Muscle of arm (tissue), 12 donors: Measurements from ENCODE around the gene PRMT5. TPM values are rescaled to one million over a fixed set of nuclear protein-coding genes. Genes with fewer than 3 reads are reported as not detected.
"Not testable (repeated sequence)": the region's sequence is repeated elsewhere in the genome, so short reads cannot be mapped to it uniquely, and the experiment has no call there.

Experiments
- DNase-seq: peaks from one replicate; pipeline ENCODE4 v3.0.0-alpha.2; 2013
- polyA plus RNA-seq, 12 donors: library from polyadenylated mRNA; unstranded; fragments of 120-200 nt; gene quantifications; one replicate each; pipeline ENCODE4 v1.2.1, GENCODE V29; 2013; ENCODE audit not compliant: insufficient read length in 12 of 12

Gene PRMT5
- polyA plus RNA-seq, 12 donors: 54.0 to 87.0 (median 73.5) TPM; not detected in 1

DNA sequence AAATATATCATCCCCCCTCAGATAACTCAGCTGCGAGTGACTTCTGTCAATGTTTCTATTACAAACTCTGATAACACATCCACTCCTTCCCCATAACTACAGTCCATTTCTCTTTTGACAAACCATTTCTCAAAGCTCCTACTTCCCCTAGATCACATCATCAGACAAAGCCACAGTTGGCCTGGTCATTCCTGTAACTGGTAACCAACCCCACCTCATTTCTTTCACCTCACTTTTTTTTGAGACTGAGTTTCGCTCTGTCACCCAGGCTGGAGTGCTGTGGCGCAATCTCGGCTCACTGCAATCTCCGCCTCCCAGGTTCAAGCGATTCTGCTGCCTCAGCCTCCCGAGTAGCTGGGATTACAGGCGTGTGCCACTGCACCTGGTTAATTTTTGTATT, 22.6 kb upstream of the PRMT5 start:
- DNase-seq: not testable (repeated sequence)

DNA sequence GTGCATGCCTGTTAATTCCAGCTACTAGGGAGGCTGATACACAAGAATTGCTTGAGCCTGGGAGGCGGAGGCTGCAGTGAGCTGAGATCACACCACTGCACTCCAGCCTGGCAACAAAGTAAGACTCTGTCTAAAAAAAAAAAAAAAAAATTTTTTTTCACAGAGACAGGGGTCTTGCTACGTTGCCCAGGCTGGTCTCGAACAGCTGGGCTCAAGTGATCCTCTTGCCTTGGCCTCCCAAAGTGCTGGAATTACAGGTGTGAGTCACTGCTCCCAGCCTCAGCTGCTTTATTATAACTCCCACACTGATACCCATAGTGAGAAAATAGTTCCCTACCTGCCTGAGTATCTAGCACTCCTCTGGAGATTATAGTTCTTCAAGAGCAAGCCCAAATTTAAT, 16.5 kb upstream of the PRMT5 start:
- DNase-seq: no peak

DNA sequence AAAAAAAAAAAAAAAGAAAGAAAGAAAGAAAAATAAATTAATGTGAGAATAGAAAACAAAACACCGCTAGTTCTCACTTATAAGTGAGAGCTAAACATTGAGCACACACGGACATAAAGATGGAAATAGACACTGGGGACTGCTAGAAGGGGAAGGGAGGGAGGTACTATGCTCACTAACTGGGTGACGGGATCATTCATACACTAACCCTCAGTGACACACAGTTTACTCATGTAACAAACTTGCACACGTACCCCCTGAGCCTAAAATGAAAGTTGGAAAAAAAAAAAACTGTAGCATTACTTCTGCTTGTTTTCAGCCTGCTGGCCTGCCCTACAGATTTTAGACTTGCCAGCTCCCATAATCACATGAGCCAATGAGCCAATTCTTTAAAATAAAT, 10.5 kb upstream of the PRMT5 start:
- DNase-seq: no peak

DNA sequence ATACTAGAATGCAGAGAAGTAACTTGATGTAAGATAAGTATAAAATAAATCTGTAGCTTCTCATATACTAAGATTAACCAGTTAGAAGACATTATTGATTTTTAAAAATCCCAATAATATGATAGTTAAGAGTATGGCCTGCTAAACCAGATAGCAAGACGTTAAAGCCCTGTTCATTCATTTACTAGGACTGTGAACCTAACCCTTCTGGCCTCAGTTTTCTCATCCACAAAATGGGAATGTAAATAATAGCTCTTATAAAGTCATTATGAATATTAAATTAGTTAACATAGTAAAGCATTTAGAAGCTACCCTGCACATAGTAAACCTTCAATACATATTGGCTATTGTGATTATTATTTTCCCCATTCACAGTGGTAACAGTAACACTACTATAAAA, 6.0 kb upstream of the PRMT5 start:
- DNase-seq: no peak

DNA sequence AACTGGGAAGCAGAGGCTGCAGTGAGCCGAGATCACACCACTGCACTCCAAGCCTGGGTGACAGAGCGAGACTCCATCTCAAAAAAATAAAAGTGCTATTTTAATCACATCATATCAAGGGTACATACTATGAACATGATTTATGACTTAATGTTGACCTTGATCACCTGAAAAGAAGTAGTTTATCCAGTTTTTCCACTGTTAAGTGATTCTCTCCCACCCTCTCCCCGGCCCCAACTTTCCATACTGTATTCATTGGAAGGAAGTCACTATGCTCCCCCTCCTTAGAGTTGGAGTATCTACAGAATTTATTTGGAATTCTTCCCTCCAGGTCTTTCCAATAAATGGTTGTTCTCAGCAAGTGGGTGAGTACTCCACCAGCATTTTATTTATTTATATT, 3.0 kb upstream of the PRMT5 start:
- DNase-seq: no peak

DNA sequence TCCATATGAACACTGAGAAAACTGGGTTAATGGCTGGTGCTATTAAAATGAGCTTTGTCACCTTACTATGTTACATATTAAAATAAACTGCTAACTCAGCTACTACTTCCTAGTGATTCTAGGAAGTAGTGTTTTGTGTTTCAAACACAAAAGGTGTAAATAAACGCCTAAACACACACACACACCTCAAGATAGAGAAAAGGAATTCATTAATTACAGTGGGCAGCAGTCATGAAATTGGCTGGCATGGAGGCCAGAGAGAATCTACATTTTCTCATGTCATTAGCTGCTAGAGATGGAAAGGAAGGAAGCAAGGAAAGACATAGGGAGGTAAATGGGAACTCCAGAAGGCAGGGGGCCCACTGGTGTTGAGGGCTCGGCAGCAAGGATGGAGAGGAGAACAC, 787 bp upstream of the PRMT5 start:
- no peak for DNase-seq

DNA sequence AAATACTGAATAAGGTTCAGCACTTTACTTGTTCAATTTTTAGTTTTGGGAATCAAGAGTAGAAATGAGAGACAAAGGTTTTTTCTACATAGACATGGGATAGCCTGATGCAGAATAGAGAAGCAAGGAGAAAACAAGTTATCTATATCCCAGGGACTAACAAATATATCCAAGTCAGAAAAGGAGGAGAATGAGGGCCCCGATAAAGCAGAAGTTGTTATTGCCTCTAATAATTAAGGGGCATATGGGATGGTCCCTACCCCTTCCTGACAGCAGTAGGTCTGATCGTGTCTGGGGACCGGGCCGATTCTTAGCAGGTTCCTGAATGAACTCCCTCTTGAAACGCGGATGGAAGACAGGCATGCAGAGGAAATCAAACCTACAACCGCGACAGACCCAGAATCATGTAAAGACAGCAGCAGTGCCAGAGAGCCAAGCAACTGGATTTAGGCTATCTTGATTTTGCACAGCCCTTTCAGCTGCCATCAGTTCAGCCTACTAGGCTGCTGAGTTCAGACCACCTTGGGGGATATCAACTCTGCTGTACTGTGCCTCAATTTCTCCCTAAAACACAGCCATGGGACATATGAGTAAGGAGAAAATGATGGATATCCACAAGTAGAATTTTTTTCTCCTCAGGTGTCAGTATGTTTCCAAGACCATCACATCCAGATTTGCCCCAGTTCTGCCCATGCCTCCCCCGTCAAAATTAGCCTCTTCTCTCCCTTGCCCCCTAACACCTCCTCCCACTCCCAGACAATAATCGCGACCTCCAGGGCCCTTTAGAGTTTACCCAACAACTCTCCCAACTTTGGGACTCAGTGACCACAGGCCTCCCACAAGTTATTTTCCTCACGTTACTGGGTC, 706 bp downstream of the PRMT5 start:
- no peak for DNase-seq

DNA sequence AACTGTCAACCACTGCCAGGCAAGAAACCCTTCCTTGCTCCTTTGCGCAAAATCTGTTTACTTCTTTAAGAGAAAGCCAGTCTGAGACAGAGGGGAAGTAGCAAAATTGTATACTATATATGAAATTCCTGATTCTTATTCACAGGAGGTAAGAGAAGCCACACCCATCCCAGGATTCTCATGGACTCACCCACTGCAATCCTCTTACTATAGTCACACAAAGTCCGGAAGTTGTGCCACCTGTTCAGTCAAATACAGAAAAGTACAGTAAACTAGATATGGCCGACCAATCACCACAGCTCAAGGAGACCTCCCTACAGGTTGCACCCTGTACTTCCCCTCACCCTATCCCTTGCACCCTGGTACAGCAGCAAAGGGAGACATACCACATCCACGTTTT, 2.9 kb downstream of the PRMT5 start:
- no peak for DNase-seq

DNA sequence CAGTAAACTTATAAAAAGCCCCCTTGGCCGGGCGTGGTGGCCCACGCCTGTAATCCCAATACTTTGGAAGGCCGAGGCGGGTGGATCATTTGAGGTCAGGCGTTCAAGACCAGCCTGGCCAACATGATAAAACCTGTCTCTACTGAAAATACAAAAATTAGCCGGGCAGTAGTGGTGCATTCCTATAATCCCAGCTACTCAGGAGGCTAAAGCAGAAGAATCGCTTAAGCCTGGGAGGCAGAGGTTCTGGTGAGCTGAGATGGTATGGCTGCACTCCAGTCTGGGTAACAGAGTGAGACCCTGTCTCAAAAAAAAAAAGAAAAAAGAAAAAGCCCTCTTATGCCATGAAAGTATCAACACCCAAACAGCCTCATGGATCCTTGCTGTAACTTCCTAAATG, 3.7 kb downstream of the PRMT5 start:
- no peak for DNase-seq

DNA sequence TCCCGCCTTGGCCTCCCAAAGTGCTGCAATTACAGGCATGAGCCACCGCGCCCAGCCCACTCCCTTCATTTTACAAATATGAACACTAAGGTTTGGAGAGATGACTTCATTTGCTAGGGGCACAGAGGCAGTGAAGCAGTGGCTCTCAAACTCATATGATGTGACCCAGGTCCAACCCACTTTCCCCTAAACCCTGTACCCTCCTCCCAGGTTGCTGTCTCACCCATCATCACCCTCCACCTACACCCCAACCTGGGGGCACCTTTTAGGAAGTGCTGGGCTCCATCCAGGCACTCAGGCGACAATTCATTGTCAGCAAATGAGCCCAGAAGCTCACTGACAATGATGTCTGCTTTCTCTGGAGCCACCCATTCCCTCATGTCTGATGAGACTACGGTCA, 5.4 kb downstream of the PRMT5 start:
- DNase-seq: no peak

DNA sequence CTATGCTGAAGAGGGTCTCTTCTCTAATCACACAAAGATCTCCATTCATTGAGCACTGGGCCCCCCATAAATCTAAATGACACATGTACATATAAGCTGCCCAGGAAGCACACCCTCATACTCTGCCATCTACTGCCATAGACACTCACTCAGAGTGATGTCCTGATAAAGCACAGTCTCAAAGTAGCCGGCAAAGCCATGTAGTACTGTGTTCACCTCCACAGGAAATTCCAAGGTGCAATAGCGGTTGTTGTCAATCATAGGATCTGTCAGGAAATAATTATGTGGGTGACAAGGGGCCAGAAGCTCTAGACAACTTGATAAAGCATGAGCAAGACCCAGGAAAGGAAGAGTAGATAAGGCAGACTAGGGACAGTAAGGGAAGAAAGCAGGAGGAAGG, 6.9 kb downstream of the PRMT5 start:
- no peak for DNase-seq

DNA sequence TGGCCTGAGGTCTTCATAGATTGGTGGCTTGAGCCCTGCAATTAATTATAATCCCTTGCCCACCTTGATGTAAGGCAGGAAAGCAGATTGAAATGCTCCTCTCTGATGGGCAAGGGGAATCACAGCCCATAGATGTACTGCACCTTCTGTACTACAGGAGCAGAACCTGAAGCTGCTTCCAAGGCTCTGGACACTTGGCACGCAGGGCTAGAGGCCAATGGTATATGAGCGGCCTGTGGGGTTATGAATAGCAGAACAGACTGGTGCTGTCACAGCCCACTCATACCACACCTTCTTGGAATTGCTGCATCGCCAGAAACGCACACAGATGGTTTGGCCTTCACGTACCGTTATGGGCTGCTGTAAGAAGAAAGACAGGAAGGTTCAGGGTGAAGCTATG, 8.5 kb downstream of the PRMT5 start:
- DNase-seq: no peak

DNA sequence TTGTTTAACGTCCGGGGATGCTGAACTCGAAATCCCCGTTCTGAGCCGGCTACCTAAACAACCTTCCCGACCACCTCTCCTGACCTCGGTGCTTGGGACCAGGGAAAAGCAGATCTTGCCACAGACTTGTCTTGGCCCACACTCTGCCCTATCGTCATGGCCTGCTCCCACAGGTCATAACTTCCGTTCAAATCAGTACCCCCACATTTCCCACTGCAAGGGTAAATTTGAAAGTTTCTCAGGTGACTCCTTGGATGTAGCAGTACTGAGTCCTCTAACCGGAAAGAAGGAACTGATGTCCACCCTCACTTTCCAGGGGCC, 9.6 kb downstream of the PRMT5 start:
- no peak for DNase-seq

DNA sequence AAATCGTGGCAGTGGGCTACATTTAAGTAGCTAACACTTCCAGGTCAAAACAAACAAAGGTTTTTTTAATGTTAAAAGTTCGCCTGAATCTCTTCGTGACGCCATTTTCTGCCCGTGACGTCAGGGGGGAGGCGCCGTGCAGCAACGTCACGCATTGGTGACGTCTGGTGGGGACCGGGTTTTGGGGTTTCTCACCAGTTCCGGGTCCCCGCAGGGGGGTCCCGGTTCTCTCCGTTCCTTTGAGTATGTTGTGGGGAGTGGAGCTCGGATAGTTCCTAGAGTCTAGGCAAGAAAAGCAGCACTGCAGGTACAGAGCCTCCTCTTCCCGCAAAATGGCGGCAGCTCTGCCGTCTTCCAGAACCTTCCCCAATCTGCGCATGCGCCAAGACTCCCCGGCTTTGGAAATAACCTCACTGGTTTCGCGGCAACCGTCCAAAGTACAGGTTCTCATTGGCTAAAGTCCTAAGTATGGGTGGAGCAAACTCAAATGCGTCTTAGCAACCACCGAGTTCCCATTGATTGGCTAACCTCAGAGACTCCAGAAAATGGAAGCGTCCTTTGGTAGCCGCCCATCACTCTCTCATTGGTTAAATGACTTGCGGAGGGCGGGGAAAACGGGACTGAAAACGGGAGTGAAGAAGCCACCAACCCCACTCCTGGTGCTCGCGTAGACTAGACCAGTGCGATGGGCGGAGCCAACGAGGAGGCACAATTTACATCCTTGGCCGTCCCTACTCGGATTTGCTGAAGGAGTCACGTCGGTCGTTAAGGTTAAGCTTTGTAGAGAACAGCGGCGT, 10.2 kb downstream of the PRMT5 start, which contains the start of gene RBM23:
Gene RBM23 (minus strand): TSS at position 346 of the 797 bp plus-strand sequence.
- peak; percentile 100 for DNase-seq

DNA sequence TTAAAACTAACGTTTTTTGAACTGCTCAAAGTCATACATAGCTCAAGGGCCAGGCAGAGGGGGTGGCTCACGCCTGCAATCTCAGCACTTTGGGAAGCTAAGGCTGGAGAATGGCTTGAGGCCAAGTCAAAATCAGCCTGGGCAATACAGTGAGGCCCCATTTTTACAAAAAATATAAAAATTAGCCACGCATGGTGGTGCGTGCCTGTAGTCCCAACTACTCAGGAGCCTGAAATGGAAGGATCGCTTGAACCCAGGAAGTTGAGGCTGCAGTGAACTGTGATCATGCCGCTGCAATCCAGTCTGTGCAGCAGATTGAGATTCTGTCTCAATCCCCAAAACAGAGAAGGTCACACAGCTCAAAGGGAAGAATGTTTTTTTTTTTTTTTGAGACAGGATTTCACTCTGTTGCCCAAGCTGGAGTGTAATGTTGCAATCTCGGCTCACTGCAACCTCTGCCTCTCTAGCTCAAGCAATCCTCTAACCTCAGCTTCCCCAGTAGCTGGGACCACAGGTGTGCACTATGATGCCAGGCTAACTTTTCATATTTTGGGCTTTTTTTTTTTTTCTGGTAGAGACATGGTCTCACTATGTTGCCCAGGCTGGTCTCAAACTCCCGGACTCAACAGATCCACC, 13.2 kb downstream of the PRMT5 start:
- no peak for DNase-seq

DNA sequence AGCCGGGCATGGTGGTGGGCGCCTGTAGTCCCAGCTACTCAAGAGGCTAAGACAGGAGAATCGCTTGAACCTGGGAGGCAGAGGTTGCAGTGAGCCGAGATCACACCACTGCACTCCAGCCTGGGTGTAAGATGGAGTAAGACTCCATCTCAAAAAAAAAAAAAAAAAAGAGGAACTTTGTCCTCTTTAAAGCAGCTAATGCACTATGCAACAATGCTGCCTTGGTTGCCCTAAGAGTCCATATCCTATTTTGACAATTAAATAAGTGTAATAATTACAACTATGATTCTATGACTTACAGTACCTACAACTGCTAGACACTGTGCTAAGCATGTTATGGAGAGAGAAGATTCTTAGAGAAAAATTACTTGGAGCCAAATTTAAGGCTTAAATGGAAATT, 14.3 kb downstream of the PRMT5 start:
- not testable (repeated sequence) for DNase-seq

DNA sequence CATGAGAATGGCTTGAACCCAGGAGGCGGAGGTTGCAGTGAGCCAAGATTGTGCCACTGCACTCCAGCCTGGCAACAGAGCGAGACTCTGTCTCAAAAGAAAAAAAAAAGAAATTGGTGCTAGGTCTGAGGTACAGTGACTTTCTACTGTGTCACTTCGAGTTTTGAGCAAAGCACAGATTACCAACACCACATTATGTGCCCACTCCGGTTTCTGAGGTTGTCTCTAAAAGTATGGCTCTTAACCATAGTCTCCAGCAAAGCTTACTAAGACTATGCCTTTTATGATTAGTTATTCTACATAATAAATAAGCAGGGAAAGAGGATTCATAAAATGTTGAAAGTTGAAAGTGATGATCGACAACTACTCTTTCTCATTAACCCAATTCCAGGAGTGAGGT, 18.3 kb downstream of the PRMT5 start:
- no peak for DNase-seq

DNA sequence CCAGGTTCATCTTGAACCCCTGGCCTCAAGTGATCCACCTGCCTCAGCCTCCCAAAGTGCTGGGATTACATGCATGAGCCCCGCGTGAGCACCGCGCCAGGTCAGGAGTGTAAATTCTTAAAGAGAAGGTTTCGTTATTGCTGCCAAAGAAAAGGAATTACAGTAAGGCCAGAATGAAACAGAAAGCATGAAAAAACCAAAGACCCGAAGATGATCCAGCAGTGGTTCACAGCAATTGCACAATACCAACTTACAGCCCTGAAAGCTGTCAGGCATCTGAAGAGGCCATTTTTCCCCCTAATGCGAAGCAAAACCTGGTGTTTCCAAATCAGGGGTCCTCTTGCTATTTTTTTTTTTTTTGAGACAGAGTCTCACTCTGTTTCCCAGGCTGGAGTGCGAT, 20.6 kb downstream of the PRMT5 start:
- DNase-seq: no peak

DNA sequence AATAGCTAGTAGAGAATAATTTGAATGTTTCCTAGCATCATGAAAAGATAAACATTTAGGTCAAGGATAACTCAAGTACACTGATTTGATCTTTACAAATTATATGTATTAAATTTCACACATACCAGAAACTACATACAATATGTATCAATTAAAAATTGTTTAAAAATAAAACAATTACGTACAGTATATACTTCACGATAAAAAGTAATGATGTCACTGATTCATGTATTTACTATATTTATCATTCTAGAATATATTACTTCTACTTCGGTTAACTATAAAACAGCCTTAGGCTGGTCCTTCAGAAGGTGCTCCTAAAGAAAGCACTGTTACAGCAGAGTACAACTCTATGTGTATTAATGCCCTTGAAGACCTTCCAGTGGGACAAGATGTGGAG, 21.7 kb downstream of the PRMT5 start:
- DNase-seq: no peak

DNA sequence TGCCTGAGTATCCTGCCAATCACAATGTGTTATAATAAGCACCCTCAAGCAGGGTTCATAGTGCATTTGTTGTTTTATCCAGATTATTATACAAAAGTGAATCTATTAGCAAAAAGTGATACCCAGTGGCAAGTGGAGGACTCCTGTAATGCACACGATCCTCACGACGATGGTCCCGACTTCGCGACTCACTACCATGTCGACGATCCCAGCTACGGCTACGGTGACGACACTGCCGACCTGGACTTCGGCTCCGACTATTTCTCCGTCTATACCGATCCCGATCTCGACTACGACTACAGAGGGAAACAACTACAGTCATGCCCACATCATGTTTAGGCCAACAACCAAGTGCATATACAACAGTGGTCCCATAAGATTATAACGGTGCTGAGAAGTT, 23.1 kb downstream of the PRMT5 start:
- DNase-seq: no peak

DNA sequence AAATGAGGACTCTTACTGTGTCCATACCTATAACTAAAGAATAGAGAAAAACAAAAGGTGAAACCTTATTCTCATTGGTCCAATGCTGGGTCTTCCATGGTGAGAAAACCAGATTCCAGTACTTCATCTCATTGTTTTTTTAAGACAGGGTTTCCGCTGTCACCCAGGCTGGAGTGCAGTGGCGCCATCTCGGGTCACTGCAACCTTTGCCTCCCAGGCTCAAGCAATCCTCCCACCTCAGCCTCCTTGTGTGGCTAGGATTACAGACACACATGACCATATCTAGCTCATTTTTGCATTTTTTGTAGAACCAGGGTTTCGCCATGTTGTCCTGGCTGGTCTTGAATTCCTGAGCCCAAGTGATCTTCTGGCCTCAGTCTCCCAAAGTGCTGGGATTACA, 23.5 kb downstream of the PRMT5 start:
- DNase-seq: no peak

DNA sequence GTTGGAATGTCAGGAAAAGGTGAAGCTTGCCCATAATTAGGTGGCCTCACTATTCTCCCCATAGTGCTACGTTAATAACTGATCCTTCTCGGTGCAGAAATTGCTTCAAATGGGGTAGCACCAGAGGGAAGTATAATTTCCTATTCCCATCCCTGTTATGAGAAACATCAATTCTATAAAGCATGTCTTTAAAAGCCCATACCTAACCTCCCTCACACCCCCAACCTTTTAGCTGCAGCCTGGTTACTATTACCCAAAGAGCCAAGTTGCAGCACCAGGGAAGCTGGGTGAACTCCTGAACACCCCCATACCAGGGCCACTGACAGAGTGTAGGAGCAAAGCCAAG, 25.5 kb downstream of the PRMT5 start:
- no peak for DNase-seq

DNA sequence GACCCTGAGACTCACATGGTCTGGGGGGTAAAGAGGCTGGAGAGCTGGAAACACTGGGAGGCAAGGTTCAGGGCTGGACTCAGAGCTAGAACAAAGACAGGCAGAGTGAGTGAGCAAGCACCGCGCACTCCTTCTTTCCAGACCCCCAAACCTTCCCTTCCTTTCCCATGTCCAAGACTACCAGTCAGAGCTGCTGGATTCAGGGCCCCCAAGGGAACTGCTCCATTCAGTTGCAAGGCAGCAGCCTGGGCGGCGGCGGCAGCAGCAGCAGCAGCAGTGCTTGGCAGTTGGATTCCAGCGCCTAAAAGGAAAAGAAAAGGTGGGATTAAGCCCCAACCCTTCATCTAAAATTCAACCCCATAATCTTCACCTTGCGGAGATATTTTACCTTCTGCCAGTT, 27.4 kb downstream of the PRMT5 start:
- no peak for DNase-seq
